K562 (cell line): ENCODE measurements around the gene MACROD2. TPM values are rescaled to one million over a fixed set of nuclear protein-coding genes. Genes with fewer than 3 reads are reported as not detected.

Source experiments
- ATAC-seq: fragments of 200-7000 bp; cut with Tn5 transposase; 3 replicates; pipeline ENCODE4 v1.9.1; 2020; ENCODE audit warnings: moderate library complexity
- BruUV-seq: library from RNA; stranded (reverse); fragments of 400-500 nt; replicated peaks from 2 replicates; lab custom pipeline; 2021; lab: Mats Ljungman, UMichigan
- CTCF ChIA-PET: fragments of 300-600 bp; formaldehyde crosslinking; extraction: SDS; loops from one replicate; lab custom pipeline; 2021; ENCODE audit warnings: low intra/inter-chr PET ratio; lab: Yijun Ruan, JAX
- POLR2A ChIA-PET: fragments of 300-600, 350-650 bp; sonication (Branson Sonifier 250); formaldehyde crosslinking; extraction: SDS; loops from one replicate; lab custom pipeline; 2021; ENCODE audit warnings: antibody characterized with exemption, inconsistent platforms; lab: Yijun Ruan, JAX
- DNase-seq, 4 experiments: peaks; one replicate each; pipeline versions ENCODE4 v3.0.0 to v3.0.0-alpha.2; 2011 to 2018; ENCODE audit warnings: low spot score in 3 of 4, mixed read lengths in 3 of 4; ENCODE audit errors: extremely low read depth in 1 of 4
- FAIRE-seq: peaks from 2 replicates; lab custom pipeline; 2011; peaks lifted over from hg19 to GRCh38; lab: Jason Lieb, UNC
- H2AFZ ChIP-seq: 2 replicates; pipeline ENCODE4 v1.6.0; 2011; ENCODE audit warnings: low read depth, low read length, control low read depth, inconsistent platforms
- H3K27ac ChIP-seq: fragments of 200-600 bp; 3 replicates; pipeline ENCODE4 v1.8.0; 2011; ENCODE audit warnings: low read depth, mild to moderate bottlenecking, control low read depth, inconsistent platforms, low read length, moderate library complexity, mixed read lengths; ENCODE audit errors: extremely low read depth
- H3K27me3 ChIP-seq, 2 experiments: fragments of 300-600 bp in 1 of 2; 2 replicates in 1 of 2; 3 replicates in 1 of 2; pipeline versions ENCODE4 v1.6.0 to v1.8.0; 2011; ENCODE audit warnings: inconsistent platforms in 2 of 2, low read length in 2 of 2, mild to moderate bottlenecking in 1 of 2, mixed read lengths in 1 of 2, moderate library complexity in 1 of 2; ENCODE audit not compliant: control insufficient read depth in 2 of 2, insufficient read depth in 2 of 2
- H3K36me3 ChIP-seq: fragments of 300-600 bp; 3 replicates; pipeline ENCODE4 v1.8.0; 2011; ENCODE audit warnings: mild to moderate bottlenecking, low read length, inconsistent platforms; ENCODE audit not compliant: control insufficient read depth, insufficient read depth
- H3K4me1 ChIP-seq, 2 experiments: fragments of 200-600 bp in 1 of 2; replicated peaks in 1 of 2; 2 replicates in 1 of 2; 3 replicates in 1 of 2; pipeline versions ENCODE4 v1.5.1 to v1.8.0; 2011; ENCODE audit warnings: inconsistent platforms in 2 of 2, low read length in 2 of 2, mild to moderate bottlenecking in 1 of 2, mixed read lengths in 1 of 2, moderate library complexity in 1 of 2; ENCODE audit not compliant: control insufficient read depth in 2 of 2, insufficient read depth in 2 of 2
- H3K4me2 ChIP-seq: 2 replicates; pipeline ENCODE4 v1.6.1; 2011; ENCODE audit warnings: low read length, control low read depth, inconsistent platforms, mixed read lengths; ENCODE audit not compliant: insufficient read depth
- H3K4me3 ChIP-seq: fragments of 200-600 bp; sonication (generic), shearing (Covaris generic); 2 replicates; pipeline ENCODE4 v1.5.1; 2016; ENCODE audit warnings: control low read depth, inconsistent platforms
- H3K79me2 ChIP-seq: fragments of 200-600 bp; 3 replicates; pipeline ENCODE4 v1.8.0; 2011; ENCODE audit warnings: low read length, inconsistent platforms; ENCODE audit not compliant: control insufficient read depth, insufficient read depth
- H3K9ac ChIP-seq, 2 experiments: 2 replicates each; pipeline versions ENCODE4 v1.6.0 to v1.6.1; 2011; ENCODE audit warnings: low read depth in 2 of 2, low read length in 2 of 2, control low read depth in 1 of 2, inconsistent platforms in 1 of 2, mild to moderate bottlenecking in 1 of 2, mixed read lengths in 1 of 2; ENCODE audit not compliant: insufficient read depth in 1 of 2
- H3K9me1 ChIP-seq: one replicate; pipeline ENCODE4 v1.6.0; 2011; ENCODE audit warnings: inconsistent platforms, mild to moderate bottlenecking, low read length, moderate library complexity; ENCODE audit not compliant: control insufficient read depth, insufficient read depth
- H3K9me3 ChIP-seq: replicated peaks from 2 replicates; pipeline ENCODE4 v1.5.1; 2011; ENCODE audit warnings: low read depth, low read length, inconsistent platforms; ENCODE audit not compliant: control insufficient read depth, insufficient read depth
- H4K20me1 ChIP-seq: replicated peaks from 2 replicates; pipeline ENCODE4 v1.6.1; 2011; ENCODE audit warnings: low read length, inconsistent platforms, mixed read lengths; ENCODE audit not compliant: control insufficient read depth, insufficient read depth
- BHLHE40 ChIP-seq: IDR thresholded peaks from 2 replicates; pipeline ENCODE4 v1.6.1; 2011; ENCODE audit warnings: low read length, improper control_type of control experiment
- HDGF ChIP-seq: fragments of 450-650 bp; IDR thresholded peaks from 2 replicates; pipeline ENCODE4 v1.6.1; 2016
- MCM7 ChIP-seq, 2 experiments: fragments of 450-650 bp; IDR thresholded peaks; 2 replicates each; pipeline ENCODE4 v1.6.1; 2016 to 2018
- MNT ChIP-seq, 2 experiments: fragments of 450-650 bp; conservative IDR thresholded peaks; 2 replicates each; pipeline ENCODE4 v1.6.1; 2017; ENCODE audit warnings: mild to moderate bottlenecking in 2 of 2, moderate library complexity in 2 of 2
- PRPF4 ChIP-seq: fragments of 200-400 bp; formaldehyde crosslinking; IDR thresholded peaks from one replicate; pipeline ENCODE4 v1.6.1; 2017; ENCODE audit warnings: low read length, low read depth, mild to moderate bottlenecking; ENCODE audit not compliant: insufficient read depth, poor library complexity, severe bottlenecking
- PTBP1 ChIP-seq: fragments of 200-400 bp; formaldehyde crosslinking; IDR thresholded peaks from 2 replicates; pipeline ENCODE4 v1.6.1; 2017; ENCODE audit warnings: low read depth, low read length
- RBM15 ChIP-seq: fragments of 200-400 bp; formaldehyde crosslinking; IDR thresholded peaks from 2 replicates; pipeline ENCODE4 v1.6.1; 2018; ENCODE audit warnings: mild to moderate bottlenecking, low read length, moderate library complexity; ENCODE audit not compliant: insufficient read depth
- RCOR1 ChIP-seq, 2 experiments: IDR thresholded peaks; 2 replicates each; pipeline ENCODE4 v1.6.1; 2012; ENCODE audit warnings: low read depth in 2 of 2, low read length in 2 of 2, borderline replicate concordance in 1 of 2, improper control_type of control experiment in 1 of 2
- TAF9B ChIP-seq: fragments of 450-650 bp; IDR thresholded peaks from 2 replicates; pipeline ENCODE4 v1.6.1; 2018; ENCODE audit warnings: mild to moderate bottlenecking; ENCODE audit not compliant: partially characterized antibody
- TOE1 ChIP-seq, 2 experiments: fragments of 450-650 bp in 1 of 2; sonication (generic) in 1 of 2; formaldehyde crosslinking in 1 of 2; IDR thresholded peaks; 2 replicates each; pipeline versions ENCODE4 v1.7.1 to v1.8.0; 2016 to 2022; ENCODE audit warnings: borderline replicate concordance in 2 of 2, mild to moderate bottlenecking in 2 of 2, antibody characterized with exemption in 1 of 2, inconsistent platforms in 1 of 2, low read depth in 1 of 2, missing genetic modification reagents in 1 of 2, moderate library complexity in 1 of 2
- XRCC4 ChIP-seq: IDR thresholded peaks from one replicate; pipeline ENCODE4 v1.6.1; 2011; ENCODE audit not compliant: insufficient read depth, insufficient read length; ENCODE audit errors: extremely low read depth
- ZNF143 ChIP-seq: sonication (generic); formaldehyde crosslinking; IDR thresholded peaks from 2 replicates; pipeline ENCODE4 v1.9.0; 2022; ENCODE audit warnings: mild to moderate bottlenecking, missing genetic modification reagents
- ZNF197 ChIP-seq: fragments of 200-800 bp; sonication (Bioruptor generic); IDR thresholded peaks from 2 replicates; pipeline ENCODE4 v1.6.1; 2016; ENCODE audit warnings: low read depth, missing genetic modification characterization, missing compliant biosample characterization
- WGBS: fragments of 100-300 bp; shearing (Covaris generic); methylation state at CpG from one replicate; pipeline ENCODE4 v1.1.6; 2016; ENCODE audit warnings: low coverage, mixed read lengths; ENCODE audit not compliant: insufficient coverage; ENCODE audit errors: missing lambda C conversion rate; 5-methylcytosine and 5-hydroxymethylcytosine counted together
- in situ Hi-C: fragments of 300-500 bp; cut with MboI; formaldehyde crosslinking; loops from 4 replicates; pipeline ENCODE4 v1.15.0; 2018; ENCODE audit warnings: inconsistent platforms, mixed read lengths
- intact Hi-C: fragments of 100-400 bp; cut with micrococcal nuclease; formaldehyde crosslinking; loops from 2 replicates; pipeline ENCODE4 v1.14.2; 2022
- polyA plus RNA-seq, 8 experiments: library from polyadenylated mRNA; depleted of rRNA in 4 of 8; stranded (reverse) in 5 of 8; unstranded in 3 of 8; fragments of >200 nt; fragmentation: Nextera tagmentation in 2 of 8; fragmentation: Illumina TruSeq in 1 of 8; extraction: Ambion mirVana in 2 of 8; extraction: Trizol in 1 of 8; gene quantifications; 2 replicates each; pipeline versions ENCODE4 v1.2.1 to v1.2.3, GENCODE V29; 2011 to 2014; ENCODE audit warnings: inconsistent platforms in 1 of 8, missing spikeins in 1 of 8
- total RNA-seq, 7 experiments: library from RNA; depleted of rRNA in 6 of 7; stranded (reverse); fragments of >200 nt in 6 of 7; fragmentation: Illumina TruSeq in 2 of 7; extraction: Trizol in 2 of 7; gene quantifications; 2 replicates each; pipeline versions ENCODE4 v1.2.1 to v1.2.3, GENCODE V29; 2011 to 2021; ENCODE audit warnings: low replicate concordance in 1 of 7

The MACROD2 gene
- total and polyA plus RNA-seq, 9 of the 15 experiments (the other 6 are each of a cell fraction or from before 2014, with no cell fraction given), result not detected

- TF ChIP-seq PRPF4, result no peak
These were observed 1720.9 kb downstream of the MACROD2 start (continued) for GRCh38 chr20:15716256-15716655.

- no TSS peak for BruUV-seq
- POLR2A ChIA-PET, result no interaction called here
- Histone ChIP-seq H3K79me2 (no peaks in the 10 kb centered on the region), H2AFZ (no peak overlapping the region), H3K9me3 (no peaks in the 10 kb centered on the region), H3K9ac (no peak overlapping the region), H3K4me1 (no peaks in the 10 kb centered on the region), H3K27ac (no peak overlapping the region), H3K4me2 (no peak overlapping the region), H3K9me1 (no peaks in the 10 kb centered on the region), H3K36me3 (no peaks in the 10 kb centered on the region), H4K20me1 (no peaks in the 10 kb centered on the region), H3K27me3 (no peaks in the 10 kb centered on the region), H3K4me3 (no peak overlapping the region)
- CTCF ChIA-PET, result no interaction called here
- no peak for FAIRE-seq
- no peak for DNase-seq
- no peak for TF ChIP-seq ZNF197 (CRISPR knock-in tag)
- no peak for TF ChIP-seq TOE1 (IDR thresholded peaks at IDR 0.05; ENCODE audit: borderline replicate concordance)
- no peak for TF ChIP-seq TOE1 (CRISPR knock-in tag; IDR thresholded peaks at IDR 0.05; ENCODE audit: borderline replicate concordance, low read depth)
- no peak for TF ChIP-seq PTBP1
- TF ChIP-seq RBM15, result no peak
- TF ChIP-seq TAF9B, result no peak
- no peak for TF ChIP-seq MNT (conservative IDR thresholded peaks at IDR 0.05)
- TF ChIP-seq RCOR1 (IDR thresholded peaks at IDR 0.05; ENCODE audit: borderline replicate concordance in 1 of 2, low read depth in 2 of 2, low read length in 2 of 2), result no peak
- no peak for TF ChIP-seq XRCC4
- no peak for TF ChIP-seq BHLHE40
- TF ChIP-seq ZNF143, result no peak
- no peak for TF ChIP-seq MCM7 (IDR thresholded peaks at IDR 0.05)
- TF ChIP-seq HDGF, result no peak
- intact Hi-C loops, result no loop called here
- no peak for ATAC-seq
- in situ Hi-C loops, result no loop called here
- WGBS, result 0% methylated on average over 1 of the region's 1 CpG
These were observed 1731.1 kb downstream of the MACROD2 start for GRCh38 chr20:15726416-15726815.
